PC-9 (cell line): ENCODE measurements around the gene TUBGCP6.

Experiments used
- EZH2 ChIP-seq: fragments of 200-600 bp; sonication (generic); IDR thresholded peaks from 2 replicates; pipeline ENCODE4 v1.8.0; 2017; ENCODE audit warnings: antibody characterized with exemption, low read depth
- TF ChIP-seq, protein P1 (sequence below): fragments of 200-600 bp; sonication (generic); conservative IDR thresholded peaks from 2 replicates; pipeline ENCODE4 v1.6.1; 2017; ENCODE audit warnings: mixed run types, antibody characterized with exemption, mild to moderate bottlenecking, moderate library complexity

DNA sequence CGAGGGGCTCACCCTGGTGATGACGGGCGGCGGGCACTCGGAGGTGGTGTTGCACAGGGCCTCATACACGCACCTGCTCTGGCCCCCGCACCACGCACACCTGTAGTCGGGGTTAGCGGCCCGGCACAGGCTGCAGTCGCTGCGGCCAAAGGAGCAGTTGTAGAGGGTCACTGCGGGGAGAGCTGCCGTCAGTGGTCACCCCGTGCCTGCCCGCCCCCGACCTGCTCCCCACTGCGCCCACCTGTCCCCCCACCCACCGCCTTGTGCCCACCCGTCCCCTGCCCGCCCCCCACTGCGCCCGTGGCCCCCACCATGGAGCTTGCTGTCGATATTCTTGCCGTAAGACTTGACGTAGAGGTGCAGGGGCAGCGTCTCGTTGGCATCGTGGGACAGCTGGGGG, 39.0 kb upstream of the TUBGCP6 start:
- TF ChIP-seq, protein P1, sequence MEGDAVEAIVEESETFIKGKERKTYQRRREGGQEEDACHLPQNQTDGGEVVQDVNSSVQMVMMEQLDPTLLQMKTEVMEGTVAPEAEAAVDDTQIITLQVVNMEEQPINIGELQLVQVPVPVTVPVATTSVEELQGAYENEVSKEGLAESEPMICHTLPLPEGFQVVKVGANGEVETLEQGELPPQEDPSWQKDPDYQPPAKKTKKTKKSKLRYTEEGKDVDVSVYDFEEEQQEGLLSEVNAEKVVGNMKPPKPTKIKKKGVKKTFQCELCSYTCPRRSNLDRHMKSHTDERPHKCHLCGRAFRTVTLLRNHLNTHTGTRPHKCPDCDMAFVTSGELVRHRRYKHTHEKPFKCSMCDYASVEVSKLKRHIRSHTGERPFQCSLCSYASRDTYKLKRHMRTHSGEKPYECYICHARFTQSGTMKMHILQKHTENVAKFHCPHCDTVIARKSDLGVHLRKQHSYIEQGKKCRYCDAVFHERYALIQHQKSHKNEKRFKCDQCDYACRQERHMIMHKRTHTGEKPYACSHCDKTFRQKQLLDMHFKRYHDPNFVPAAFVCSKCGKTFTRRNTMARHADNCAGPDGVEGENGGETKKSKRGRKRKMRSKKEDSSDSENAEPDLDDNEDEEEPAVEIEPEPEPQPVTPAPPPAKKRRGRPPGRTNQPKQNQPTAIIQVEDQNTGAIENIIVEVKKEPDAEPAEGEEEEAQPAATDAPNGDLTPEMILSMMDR, result no peak
- TF ChIP-seq EZH2, result no peak
